HCT116 (cell line): ENCODE data around the gene TEAD1. TPM values are rescaled to one million over a fixed set of nuclear protein-coding genes. Genes with fewer than 3 reads are reported as not detected.

ENCODE experiments used
- ATAC-seq: fragments of 200-7000 bp; cut with Tn5 transposase; 2 replicates; pipeline ENCODE4 v1.9.1; 2020; ENCODE audit warnings: mild to moderate bottlenecking, moderate library complexity
- BruUV-seq: library from RNA; stranded (reverse); fragments of 400-500 nt; replicated peaks from 2 replicates; lab custom pipeline; 2021; lab: Mats Ljungman, UMichigan
- CTCF ChIA-PET: fragments of 300-600 bp; sonication (Branson Sonifier 250); formaldehyde crosslinking; loops from one replicate; lab custom pipeline; 2021; ENCODE audit warnings: antibody characterized with exemption; lab: Charles Lee
- POLR2A ChIA-PET: fragments of 300-600, 350-600 bp; sonication (Branson Sonifier 250); formaldehyde crosslinking; loops from one replicate; lab custom pipeline; 2021; ENCODE audit warnings: antibody characterized with exemption; lab: Charles Lee
- RAD21 ChIA-PET, 2 experiments: fragments of 300-600 bp; sonication (Branson Sonifier 250); formaldehyde crosslinking; loops; one replicate each; lab custom pipeline; 2023; ENCODE audit warnings: low total read pairs in 2 of 2; ENCODE audit not compliant: uncharacterized antibody in 2 of 2, unreplicated experiment in 2 of 2, low non-redundant PET in 1 of 2; lab: Charles Lee
- DNase-seq: peaks from one replicate; pipeline ENCODE4 v3.0.0-alpha.2; 2010; ENCODE audit warnings: low read depth, low spot score
- H2AFZ ChIP-seq: fragments of 200-600 bp; shearing (Covaris generic), sonication (generic); 2 replicates; pipeline ENCODE4 v1.6.1; 2017; ENCODE audit warnings: low read depth, mixed run types, mixed read lengths, antibody characterized with exemption, low read length; ENCODE audit not compliant: poor library complexity, severe bottlenecking
- H3K27ac ChIP-seq: 2 replicates; pipeline ENCODE4 v1.5.1; 2012; ENCODE audit warnings: low read depth, low read length
- H3K27me3 ChIP-seq: fragments of 200-600 bp; sonication (generic); 2 replicates; pipeline ENCODE4 v1.6.1; 2016; ENCODE audit warnings: mixed run types, low read length, mixed read lengths; ENCODE audit not compliant: insufficient read depth
- H3K36me3 ChIP-seq, 2 experiments: fragments of 200-500 bp in 1 of 2; fragments of 200-600 bp in 1 of 2; sonication (Bioruptor generic) in 1 of 2; sonication (generic) in 1 of 2; 2 replicates each; pipeline versions ENCODE4 v1.5.1 to v1.6.1; 2014 to 2016; ENCODE audit warnings: low read length in 2 of 2, inconsistent platforms in 1 of 2, mixed read lengths in 1 of 2, mixed run types in 1 of 2; ENCODE audit not compliant: insufficient read depth in 2 of 2, control insufficient read depth in 1 of 2
- H3K4me1 ChIP-seq, 2 experiments: fragments of 200-600 bp in 1 of 2; sonication (generic) in 1 of 2; 2 replicates each; pipeline versions ENCODE4 v1.5.1 to v1.6.1; 2012 to 2017; ENCODE audit warnings: low read length in 2 of 2, inconsistent platforms in 1 of 2, mild to moderate bottlenecking in 1 of 2, mixed read lengths in 1 of 2, mixed run types in 1 of 2, moderate library complexity in 1 of 2; ENCODE audit not compliant: insufficient read depth in 2 of 2, control insufficient read depth in 1 of 2
- H3K4me2 ChIP-seq: fragments of 200-600 bp; sonication (generic); 2 replicates; pipeline ENCODE4 v1.6.1; 2017; ENCODE audit warnings: mixed run types, low read length, mixed read lengths
- H3K4me3 ChIP-seq, 2 experiments: fragments of 200-600 bp in 1 of 2; sonication (generic) in 1 of 2; replicated peaks in 1 of 2; 2 replicates each; pipeline ENCODE4 v1.5.1; 2011 to 2016; ENCODE audit warnings: low read length in 2 of 2, control low read depth in 1 of 2, low read depth in 1 of 2, mild to moderate bottlenecking in 1 of 2, mixed read lengths in 1 of 2, mixed run types in 1 of 2
- H3K79me2 ChIP-seq: fragments of 200-600 bp; sonication (generic); 2 replicates; pipeline ENCODE4 v1.6.1; 2017; ENCODE audit warnings: mild to moderate bottlenecking, mixed run types, low read length, moderate library complexity, mixed read lengths; ENCODE audit not compliant: insufficient read depth
- H3K9ac ChIP-seq: fragments of 200-600 bp; sonication (generic); 2 replicates; pipeline ENCODE4 v1.6.1; 2016; ENCODE audit warnings: low read length, mixed read lengths
- H3K9me2 ChIP-seq: fragments of 200-600 bp; sonication (generic), shearing (Covaris generic); 2 replicates; pipeline ENCODE4 v1.6.1; 2017; ENCODE audit warnings: mixed run types, mild to moderate bottlenecking, moderate library complexity; ENCODE audit not compliant: insufficient read depth
- H3K9me3 ChIP-seq, 2 experiments: fragments of 200-500 bp in 1 of 2; fragments of 200-600 bp in 1 of 2; sonication (Bioruptor generic) in 1 of 2; sonication (generic) in 1 of 2; 2 replicates each; pipeline ENCODE4 v1.6.1; 2014 to 2017; ENCODE audit warnings: low read length in 2 of 2, mixed read lengths in 2 of 2, inconsistent platforms in 1 of 2, low read depth in 1 of 2, mild to moderate bottlenecking in 1 of 2, mixed run types in 1 of 2, moderate library complexity in 1 of 2; ENCODE audit not compliant: control insufficient read depth in 1 of 2, insufficient read depth in 1 of 2
- H4K20me1 ChIP-seq: fragments of 200-600 bp; sonication (generic), shearing (Covaris generic); 2 replicates; pipeline ENCODE4 v1.6.1; 2017; ENCODE audit warnings: mixed run types, mild to moderate bottlenecking, moderate library complexity; ENCODE audit not compliant: insufficient read depth
- CEBPB ChIP-seq: IDR thresholded peaks from 2 replicates; pipeline ENCODE4 v1.6.1; 2012; ENCODE audit warnings: low read depth
- EGR1 ChIP-seq: IDR thresholded peaks from 2 replicates; pipeline ENCODE4 v1.6.1; 2012; ENCODE audit warnings: low read depth
- ELF1 ChIP-seq: IDR thresholded peaks from 2 replicates; pipeline ENCODE4 v1.6.1; 2012; ENCODE audit warnings: low read depth, borderline replicate concordance
- EZH2 ChIP-seq: fragments of 200-600 bp; sonication (generic); IDR thresholded peaks from 2 replicates; pipeline ENCODE4 v1.6.1; 2017; ENCODE audit warnings: antibody characterized with exemption, mixed run types
- EZH2phosphoT487 ChIP-seq: fragments of 200-600 bp; IDR thresholded peaks from 2 replicates; pipeline ENCODE4 v1.6.1; 2018; ENCODE audit warnings: antibody characterized with exemption, borderline replicate concordance
- FOSL1 ChIP-seq: IDR thresholded peaks from 2 replicates; pipeline ENCODE4 v1.6.1; 2012; ENCODE audit warnings: low read depth
- RAD21 ChIP-seq: IDR thresholded peaks from 2 replicates; pipeline ENCODE4 v1.6.1; 2012; ENCODE audit warnings: low read depth, mild to moderate bottlenecking
- SIN3A ChIP-seq: IDR thresholded peaks from 2 replicates; pipeline ENCODE4 v1.6.1; 2012; ENCODE audit warnings: low read depth
- SP1 ChIP-seq: IDR thresholded peaks from 2 replicates; pipeline ENCODE4 v1.6.1; 2012; ENCODE audit warnings: low read depth
- SRF ChIP-seq: IDR thresholded peaks from 2 replicates; pipeline ENCODE4 v1.6.1; 2012; ENCODE audit warnings: low read depth
- TCF7L2 ChIP-seq: IDR thresholded peaks from 2 replicates; pipeline ENCODE4 v1.7.0; 2011; ENCODE audit warnings: borderline replicate concordance, inconsistent platforms; ENCODE audit not compliant: insufficient read depth, insufficient read length; ENCODE audit errors: extremely low read depth
- YY1 ChIP-seq: IDR thresholded peaks from 2 replicates; pipeline ENCODE4 v1.6.1; 2011; ENCODE audit warnings: low read length, low read depth, moderate library complexity, mild to moderate bottlenecking; ENCODE audit not compliant: insufficient replicate concordance; ENCODE audit errors: extremely low read depth
- ZNF274 ChIP-seq: fragments of 200-500 bp; sonication (Bioruptor generic); IDR thresholded peaks from 2 replicates; pipeline ENCODE4 v1.6.1; 2014; ENCODE audit warnings: mild to moderate bottlenecking, low read depth, low read length, inconsistent platforms
- intact Hi-C: fragments of 100-400 bp; cut with micrococcal nuclease; formaldehyde crosslinking; loops from 2 replicates; pipeline ENCODE4 v1.10.0; 2022
- total RNA-seq: library from RNA; stranded (reverse); gene quantifications from one replicate; pipeline ENCODE4 v1.2.1, GENCODE V29; 2021; ENCODE audit not compliant: unreplicated experiment
- TF ChIP-seq, protein P1 (sequence below): IDR thresholded peaks from 2 replicates; pipeline ENCODE4 v1.6.1; 2011; ENCODE audit warnings: mild to moderate bottlenecking, low read length, moderate library complexity; ENCODE audit not compliant: insufficient replicate concordance; ENCODE audit errors: extremely low read depth
- TF ChIP-seq, protein P2 (sequence below): IDR thresholded peaks from 2 replicates; pipeline ENCODE4 v1.6.1; 2012
- TF ChIP-seq, protein P3 (sequence below): IDR thresholded peaks from 2 replicates; pipeline ENCODE4 v1.6.1; 2012

TEAD1 gene
- total RNA-seq, 1 experiment from 2014 or later, result 103 TPM

- peak overlapping the region; percentile 84 for H3K4me2 ChIP-seq
- ChIA-PET RAD21 (no interaction called here), POLR2A (interaction anchor here (1.4 kb wide), 2 partner anchors 32 to 586 kb away, joined by 3 to 4 read pairs; no protein-coding TSS in a partner anchor), CTCF (interaction anchor here (1.4 kb wide), 1 partner anchor 215 kb away, joined by 3 read pairs; no protein-coding TSS in a partner anchor)
- no peaks in the 10 kb centered on the region for H3K27me3 ChIP-seq
- intact Hi-C loops, result loop anchor here (5.0 kb wide), 1 partner anchor 261 kb away; no protein-coding TSS in a partner anchor
- no peak; the same call in 1 of the 2 replicates for ATAC-seq
- H3K9ac ChIP-seq, result peak overlapping the region; percentile 75
- H3K4me1 ChIP-seq, result peaks cover 24 to 39% of the 10 kb centered on the region in 2 experiments
- H3K27ac ChIP-seq, result peak overlapping the region; percentile 71; the same call in 1 of the 2 replicates
- H2AFZ ChIP-seq, result no peak overlapping the region
- peak overlapping the region; percentile 49 to 68 for H3K4me3 ChIP-seq
- BruUV-seq, result TSS peak; percentile 93
- H3K79me2 ChIP-seq, result peaks cover 36% of the 10 kb centered on the region
- no peaks in the 10 kb centered on the region for H3K9me2 ChIP-seq
- no peaks in the 10 kb centered on the region for H3K9me3 ChIP-seq
- no peak for DNase-seq
- no peaks in the 10 kb centered on the region for H4K20me1 ChIP-seq
- TF ChIP-seq, protein P1, sequence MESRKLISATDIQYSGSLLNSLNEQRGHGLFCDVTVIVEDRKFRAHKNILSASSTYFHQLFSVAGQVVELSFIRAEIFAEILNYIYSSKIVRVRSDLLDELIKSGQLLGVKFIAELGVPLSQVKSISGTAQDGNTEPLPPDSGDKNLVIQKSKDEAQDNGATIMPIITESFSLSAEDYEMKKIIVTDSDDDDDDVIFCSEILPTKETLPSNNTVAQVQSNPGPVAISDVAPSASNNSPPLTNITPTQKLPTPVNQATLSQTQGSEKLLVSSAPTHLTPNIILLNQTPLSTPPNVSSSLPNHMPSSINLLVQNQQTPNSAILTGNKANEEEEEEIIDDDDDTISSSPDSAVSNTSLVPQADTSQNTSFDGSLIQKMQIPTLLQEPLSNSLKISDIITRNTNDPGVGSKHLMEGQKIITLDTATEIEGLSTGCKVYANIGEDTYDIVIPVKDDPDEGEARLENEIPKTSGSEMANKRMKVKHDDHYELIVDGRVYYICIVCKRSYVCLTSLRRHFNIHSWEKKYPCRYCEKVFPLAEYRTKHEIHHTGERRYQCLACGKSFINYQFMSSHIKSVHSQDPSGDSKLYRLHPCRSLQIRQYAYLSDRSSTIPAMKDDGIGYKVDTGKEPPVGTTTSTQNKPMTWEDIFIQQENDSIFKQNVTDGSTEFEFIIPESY, result no peak
- TF ChIP-seq SIN3A (no peak), RAD21 (no peak), ZNF274 (no peak), CEBPB (no peak), EZH2phosphoT487 (no peak), ELF1 (no peak), FOSL1 (no peak), TCF7L2 (no peak), SP1 (no peak), YY1 (no peak), EGR1 (no peak), EZH2 (no peak), SRF (no peak)
- TF ChIP-seq, protein P2, sequence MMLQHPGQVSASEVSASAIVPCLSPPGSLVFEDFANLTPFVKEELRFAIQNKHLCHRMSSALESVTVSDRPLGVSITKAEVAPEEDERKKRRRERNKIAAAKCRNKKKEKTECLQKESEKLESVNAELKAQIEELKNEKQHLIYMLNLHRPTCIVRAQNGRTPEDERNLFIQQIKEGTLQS, result no peak
- TF ChIP-seq, protein P3, sequence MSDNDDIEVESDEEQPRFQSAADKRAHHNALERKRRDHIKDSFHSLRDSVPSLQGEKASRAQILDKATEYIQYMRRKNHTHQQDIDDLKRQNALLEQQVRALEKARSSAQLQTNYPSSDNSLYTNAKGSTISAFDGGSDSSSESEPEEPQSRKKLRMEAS, result no peak
- H3K36me3 ChIP-seq, result no peaks in the 10 kb centered on the region
Observed at GRCh38 chr11:12673601-12673923, 659 bp upstream of the TEAD1 start.
